ENCODE data around the gene WASF1. TPM values are rescaled to one million over a fixed set of nuclear protein-coding genes. Genes with fewer than 3 reads are reported as not detected.

The WASF1 gene
- total and polyA plus RNA-seq, 2 experiments from 2014 or later, result 27.4 to 30.5 TPM

DNA sequence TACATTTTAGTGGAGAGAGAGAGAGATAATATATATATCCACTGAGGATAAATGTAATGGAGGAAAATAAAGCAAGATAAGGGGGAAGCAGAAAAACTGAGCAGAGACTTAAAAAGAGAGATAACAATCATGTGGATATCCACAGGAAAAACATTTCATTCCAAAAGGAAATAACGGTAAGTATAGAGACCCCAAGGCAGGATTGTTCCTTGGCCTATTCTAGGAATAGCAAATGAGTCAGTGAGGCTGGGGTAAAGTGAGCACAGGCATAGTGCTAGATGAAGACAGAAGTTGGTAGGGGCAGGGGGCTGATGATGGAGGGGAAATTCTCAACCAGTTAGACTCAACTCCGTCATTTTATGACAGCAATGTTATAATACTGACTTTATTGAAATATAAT lies 12.0 kb upstream of the WASF1 start:
- no peaks in the 10 kb centered on the region for H3F3A ChIP-seq (replicated peaks; ENCODE audit: low read depth)
- no peak overlapping the region; the same call in 1 of the 2 replicates for H3K27ac ChIP-seq (ENCODE audit: low read depth)
- H3K36me3 ChIP-seq (ENCODE audit: insufficient read depth), result peaks cover 4% of the 10 kb centered on the region; the same call in 1 of the 2 replicates
- no peak for TF ChIP-seq EZH2 (IDR thresholded peaks at IDR 0.05; ENCODE audit: low read depth, unreplicated experiment)
- TF ChIP-seq, protein P1, sequence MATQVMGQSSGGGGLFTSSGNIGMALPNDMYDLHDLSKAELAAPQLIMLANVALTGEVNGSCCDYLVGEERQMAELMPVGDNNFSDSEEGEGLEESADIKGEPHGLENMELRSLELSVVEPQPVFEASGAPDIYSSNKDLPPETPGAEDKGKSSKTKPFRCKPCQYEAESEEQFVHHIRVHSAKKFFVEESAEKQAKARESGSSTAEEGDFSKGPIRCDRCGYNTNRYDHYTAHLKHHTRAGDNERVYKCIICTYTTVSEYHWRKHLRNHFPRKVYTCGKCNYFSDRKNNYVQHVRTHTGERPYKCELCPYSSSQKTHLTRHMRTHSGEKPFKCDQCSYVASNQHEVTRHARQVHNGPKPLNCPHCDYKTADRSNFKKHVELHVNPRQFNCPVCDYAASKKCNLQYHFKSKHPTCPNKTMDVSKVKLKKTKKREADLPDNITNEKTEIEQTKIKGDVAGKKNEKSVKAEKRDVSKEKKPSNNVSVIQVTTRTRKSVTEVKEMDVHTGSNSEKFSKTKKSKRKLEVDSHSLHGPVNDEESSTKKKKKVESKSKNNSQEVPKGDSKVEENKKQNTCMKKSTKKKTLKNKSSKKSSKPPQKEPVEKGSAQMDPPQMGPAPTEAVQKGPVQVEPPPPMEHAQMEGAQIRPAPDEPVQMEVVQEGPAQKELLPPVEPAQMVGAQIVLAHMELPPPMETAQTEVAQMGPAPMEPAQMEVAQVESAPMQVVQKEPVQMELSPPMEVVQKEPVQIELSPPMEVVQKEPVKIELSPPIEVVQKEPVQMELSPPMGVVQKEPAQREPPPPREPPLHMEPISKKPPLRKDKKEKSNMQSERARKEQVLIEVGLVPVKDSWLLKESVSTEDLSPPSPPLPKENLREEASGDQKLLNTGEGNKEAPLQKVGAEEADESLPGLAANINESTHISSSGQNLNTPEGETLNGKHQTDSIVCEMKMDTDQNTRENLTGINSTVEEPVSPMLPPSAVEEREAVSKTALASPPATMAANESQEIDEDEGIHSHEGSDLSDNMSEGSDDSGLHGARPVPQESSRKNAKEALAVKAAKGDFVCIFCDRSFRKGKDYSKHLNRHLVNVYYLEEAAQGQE (IDR thresholded peaks at IDR 0.05; ENCODE audit: unreplicated experiment), result no peak
- TF ChIP-seq, protein P2, sequence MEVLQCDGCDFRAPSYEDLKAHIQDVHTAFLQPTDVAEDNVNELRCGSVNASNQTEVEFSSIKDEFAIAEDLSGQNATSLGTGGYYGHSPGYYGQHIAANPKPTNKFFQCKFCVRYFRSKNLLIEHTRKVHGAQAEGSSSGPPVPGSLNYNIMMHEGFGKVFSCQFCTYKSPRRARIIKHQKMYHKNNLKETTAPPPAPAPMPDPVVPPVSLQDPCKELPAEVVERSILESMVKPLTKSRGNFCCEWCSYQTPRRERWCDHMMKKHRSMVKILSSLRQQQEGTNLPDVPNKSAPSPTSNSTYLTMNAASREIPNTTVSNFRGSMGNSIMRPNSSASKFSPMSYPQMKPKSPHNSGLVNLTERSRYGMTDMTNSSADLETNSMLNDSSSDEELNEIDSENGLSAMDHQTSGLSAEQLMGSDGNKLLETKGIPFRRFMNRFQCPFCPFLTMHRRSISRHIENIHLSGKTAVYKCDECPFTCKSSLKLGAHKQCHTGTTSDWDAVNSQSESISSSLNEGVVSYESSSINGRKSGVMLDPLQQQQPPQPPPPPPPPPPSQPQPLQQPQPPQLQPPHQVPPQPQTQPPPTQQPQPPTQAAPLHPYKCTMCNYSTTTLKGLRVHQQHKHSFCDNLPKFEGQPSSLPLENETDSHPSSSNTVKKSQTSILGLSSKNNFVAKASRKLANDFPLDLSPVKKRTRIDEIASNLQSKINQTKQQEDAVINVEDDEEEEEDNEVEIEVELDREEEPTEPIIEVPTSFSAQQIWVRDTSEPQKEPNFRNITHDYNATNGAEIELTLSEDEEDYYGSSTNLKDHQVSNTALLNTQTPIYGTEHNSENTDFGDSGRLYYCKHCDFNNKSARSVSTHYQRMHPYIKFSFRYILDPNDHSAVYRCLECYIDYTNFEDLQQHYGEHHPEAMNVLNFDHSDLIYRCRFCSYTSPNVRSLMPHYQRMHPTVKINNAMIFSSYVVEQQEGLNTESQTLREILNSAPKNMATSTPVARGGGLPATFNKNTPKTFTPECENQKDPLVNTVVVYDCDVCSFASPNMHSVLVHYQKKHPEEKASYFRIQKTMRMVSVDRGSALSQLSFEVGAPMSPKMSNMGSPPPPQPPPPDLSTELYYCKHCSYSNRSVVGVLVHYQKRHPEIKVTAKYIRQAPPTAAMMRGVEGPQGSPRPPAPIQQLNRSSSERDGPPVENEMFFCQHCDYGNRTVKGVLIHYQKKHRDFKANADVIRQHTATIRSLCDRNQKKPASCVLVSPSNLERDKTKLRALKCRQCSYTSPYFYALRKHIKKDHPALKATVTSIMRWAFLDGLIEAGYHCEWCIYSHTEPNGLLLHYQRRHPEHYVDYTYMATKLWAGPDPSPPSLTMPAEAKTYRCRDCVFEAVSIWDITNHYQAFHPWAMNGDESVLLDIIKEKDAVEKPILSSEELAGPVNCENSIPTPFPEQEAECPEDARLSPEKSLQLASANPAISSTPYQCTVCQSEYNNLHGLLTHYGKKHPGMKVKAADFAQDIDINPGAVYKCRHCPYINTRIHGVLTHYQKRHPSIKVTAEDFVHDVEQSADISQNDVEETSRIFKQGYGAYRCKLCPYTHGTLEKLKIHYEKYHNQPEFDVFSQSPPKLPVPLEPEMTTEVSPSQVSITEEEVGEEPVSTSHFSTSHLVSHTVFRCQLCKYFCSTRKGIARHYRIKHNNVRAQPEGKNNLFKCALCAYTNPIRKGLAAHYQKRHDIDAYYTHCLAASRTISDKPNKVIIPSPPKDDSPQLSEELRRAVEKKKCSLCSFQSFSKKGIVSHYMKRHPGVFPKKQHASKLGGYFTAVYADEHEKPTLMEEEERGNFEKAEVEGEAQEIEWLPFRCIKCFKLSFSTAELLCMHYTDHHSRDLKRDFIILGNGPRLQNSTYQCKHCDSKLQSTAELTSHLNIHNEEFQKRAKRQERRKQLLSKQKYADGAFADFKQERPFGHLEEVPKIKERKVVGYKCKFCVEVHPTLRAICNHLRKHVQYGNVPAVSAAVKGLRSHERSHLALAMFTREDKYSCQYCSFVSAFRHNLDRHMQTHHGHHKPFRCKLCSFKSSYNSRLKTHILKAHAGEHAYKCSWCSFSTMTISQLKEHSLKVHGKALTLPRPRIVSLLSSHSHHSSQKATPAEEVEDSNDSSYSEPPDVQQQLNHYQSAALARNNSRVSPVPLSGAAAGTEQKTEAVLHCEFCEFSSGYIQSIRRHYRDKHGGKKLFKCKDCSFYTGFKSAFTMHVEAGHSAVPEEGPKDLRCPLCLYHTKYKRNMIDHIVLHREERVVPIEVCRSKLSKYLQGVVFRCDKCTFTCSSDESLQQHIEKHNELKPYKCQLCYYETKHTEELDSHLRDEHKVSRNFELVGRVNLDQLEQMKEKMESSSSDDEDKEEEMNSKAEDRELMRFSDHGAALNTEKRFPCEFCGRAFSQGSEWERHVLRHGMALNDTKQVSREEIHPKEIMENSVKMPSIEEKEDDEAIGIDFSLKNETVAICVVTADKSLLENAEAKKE (CRISPR knock-in tag; IDR thresholded peaks at IDR 0.05), result no peak
- no peaks in the 10 kb centered on the region for H3K27me3 ChIP-seq (ENCODE audit: insufficient read depth)
- H3K4me3 Mint-ChIP-seq, result no peak overlapping the region
- H3K27ac Mint-ChIP-seq, result no peak overlapping the region
- no peak for ATAC-seq
- no peaks in the 10 kb centered on the region for H3K4me1 ChIP-seq (ENCODE audit: insufficient read depth)
- peaks cover 14% of the 10 kb centered on the region for H4K20me1 ChIP-seq (replicated peaks; ENCODE audit: insufficient read depth)
- no peaks in the 10 kb centered on the region for H3K27me3 Mint-ChIP-seq (ENCODE audit: insufficient read depth, low read depth, poor library complexity)
- H3K4me1 Mint-ChIP-seq, result peaks cover 4% of the 10 kb centered on the region; the same call in 2 of the 3 replicates
- H3K36me3 Mint-ChIP-seq (ENCODE audit: low read depth), result peaks cover 15% of the 10 kb centered on the region; the same call in 2 of the 3 replicates
- no peaks in the 10 kb centered on the region for H3K9me2 ChIP-seq (ENCODE audit: insufficient read depth)
- H3K4me3 ChIP-seq, result no peak overlapping the region
- peaks cover 68% of the 10 kb centered on the region for H3K79me2 ChIP-seq (replicated peaks; ENCODE audit: insufficient read depth)
- H2AFZ ChIP-seq, result no peak overlapping the region
- no peak for DNase-seq (ENCODE audit: low spot score)
- H3K9me3 Mint-ChIP-seq, result no peaks in the 10 kb centered on the region
- no peak overlapping the region for H3K4me2 ChIP-seq

Data from GM23338 (cell line).